GM23338 (cell line): ENCODE results near the gene CSN2. TPM values are rescaled to one million over a fixed set of nuclear protein-coding genes. Genes with fewer than 3 reads are reported as not detected.

Source experiments
- ATAC-seq: fragments of 200-7000 bp; cut with Tn5 transposase; 3 replicates; pipeline ENCODE4 v1.9.1; 2020
- DNase-seq: peaks from one replicate; pipeline ENCODE4 v3.0.0-alpha.2; 2015; ENCODE audit warnings: low spot score
- H2AFZ ChIP-seq: fragments of 200-600 bp; sonication (generic); 2 replicates; pipeline ENCODE4 v1.8.0; 2016; ENCODE audit warnings: antibody characterized with exemption, mild to moderate bottlenecking, moderate library complexity
- H3F3A ChIP-seq: fragments of 200-600 bp; sonication (generic); replicated peaks from 2 replicates; pipeline ENCODE4 v1.8.0; 2017; ENCODE audit warnings: antibody characterized with exemption, mixed run types, low read depth
- H3K27ac ChIP-seq: fragments of 200-600 bp; sonication (generic); 2 replicates; pipeline ENCODE4 v1.6.1; 2016; ENCODE audit warnings: low read depth
- H3K27me3 ChIP-seq: fragments of 200-600 bp; sonication (generic); 2 replicates; pipeline ENCODE4 v1.8.0; 2016; ENCODE audit warnings: mild to moderate bottlenecking, mixed run types, moderate library complexity; ENCODE audit not compliant: insufficient read depth
- H3K36me3 ChIP-seq: fragments of 200-600 bp; sonication (generic); 2 replicates; pipeline ENCODE4 v1.8.0; 2016; ENCODE audit warnings: mild to moderate bottlenecking; ENCODE audit not compliant: insufficient read depth
- H3K4me1 ChIP-seq: fragments of 200-600 bp; sonication (generic); 2 replicates; pipeline ENCODE4 v1.8.0; 2016; ENCODE audit warnings: mild to moderate bottlenecking, moderate library complexity; ENCODE audit not compliant: insufficient read depth
- H3K4me2 ChIP-seq: fragments of 200-600 bp; sonication (generic); 2 replicates; pipeline ENCODE4 v1.7.1; 2017; ENCODE audit warnings: mixed run types
- H3K4me3 ChIP-seq: fragments of 200-600 bp; sonication (generic); 2 replicates; pipeline ENCODE4 v1.6.1; 2016; ENCODE audit warnings: mixed run types
- H3K79me2 ChIP-seq: fragments of 200-600 bp; sonication (generic); replicated peaks from 2 replicates; pipeline ENCODE4 v1.8.0; 2017; ENCODE audit warnings: mild to moderate bottlenecking; ENCODE audit not compliant: insufficient read depth
- H3K9me2 ChIP-seq: fragments of 200-600 bp; sonication (generic); 2 replicates; pipeline ENCODE4 v1.8.0; 2017; ENCODE audit not compliant: insufficient read depth
- H4K20me1 ChIP-seq: fragments of 200-600 bp; sonication (generic); replicated peaks from 2 replicates; pipeline ENCODE4 v1.8.0; 2017; ENCODE audit warnings: mild to moderate bottlenecking; ENCODE audit not compliant: insufficient read depth
- H3K27ac Mint-ChIP-seq: 2 replicates; pipeline ENCODE4 v1.8.0; 2020; ENCODE audit warnings: inconsistent platforms, mild to moderate bottlenecking, moderate library complexity, mixed read lengths
- H3K27me3 Mint-ChIP-seq: 3 replicates; pipeline ENCODE4 v1.8.0; 2022; ENCODE audit warnings: low read depth, mild to moderate bottlenecking, moderate library complexity, mixed read lengths, inconsistent platforms; ENCODE audit not compliant: insufficient read depth, poor library complexity
- H3K36me3 Mint-ChIP-seq: 3 replicates; pipeline ENCODE4 v1.8.0; 2021; ENCODE audit warnings: low read depth, mild to moderate bottlenecking, inconsistent platforms, moderate library complexity, mixed read lengths
- H3K4me1 Mint-ChIP-seq: 3 replicates; pipeline ENCODE4 v1.8.0; 2020; ENCODE audit warnings: mild to moderate bottlenecking, inconsistent platforms, mixed read lengths
- H3K4me3 Mint-ChIP-seq: 3 replicates; pipeline ENCODE4 v1.8.0; 2021; ENCODE audit warnings: moderate library complexity, mild to moderate bottlenecking, inconsistent platforms, mixed read lengths
- H3K9me3 Mint-ChIP-seq: 3 replicates; pipeline ENCODE4 v1.8.0; 2020; ENCODE audit warnings: moderate library complexity, mild to moderate bottlenecking, inconsistent platforms, mixed read lengths
- CREB1 ChIP-seq: fragments of 250-450 bp; sonication (Bioruptor Pico); IDR thresholded peaks from 2 replicates; pipeline ENCODE4 v1.5.0; 2020; ENCODE audit warnings: low read depth, mild to moderate bottlenecking, moderate library complexity
- CTCF ChIP-seq, 2 experiments: fragments of 200-600 bp in 1 of 2; sonication (generic) in 1 of 2; conservative IDR thresholded peaks; 2 replicates each; pipeline versions ENCODE4 v1.5.1 to v1.6.1; 2016 to 2017; ENCODE audit warnings: antibody characterized with exemption in 2 of 2, low read depth in 2 of 2, mild to moderate bottlenecking in 2 of 2, moderate library complexity in 1 of 2
- EZH2 ChIP-seq: fragments of 200-600 bp; sonication (generic); IDR thresholded peaks from one replicate; pipeline ENCODE4 v1.8.0; 2017; ENCODE audit warnings: antibody characterized with exemption, mild to moderate bottlenecking, low read depth; ENCODE audit not compliant: unreplicated experiment
- EZH2phosphoT487 ChIP-seq: fragments of 200-600 bp; sonication (generic); IDR thresholded peaks from one replicate; pipeline ENCODE4 v1.8.1; 2018; ENCODE audit warnings: antibody characterized with exemption; ENCODE audit not compliant: unreplicated experiment
- JUNB ChIP-seq: IDR thresholded peaks from one replicate; pipeline ENCODE4 v1.6.1; 2016; ENCODE audit warnings: antibody characterized with exemption; ENCODE audit not compliant: unreplicated experiment
- NANOG ChIP-seq: IDR thresholded peaks from 2 replicates; pipeline ENCODE4 v1.6.1; 2016; ENCODE audit warnings: antibody characterized with exemption, borderline replicate concordance
- POLR2AphosphoS5 ChIP-seq: IDR thresholded peaks from 2 replicates; pipeline ENCODE4 v1.6.1; 2016; ENCODE audit warnings: antibody characterized with exemption, low read depth
- REST ChIP-seq: IDR thresholded peaks from one replicate; pipeline ENCODE4 v1.6.1; 2018; ENCODE audit warnings: antibody characterized with exemption; ENCODE audit not compliant: unreplicated experiment
- ZNF114 ChIP-seq: fragments of 250-450 bp; sonication (Bioruptor Pico); IDR thresholded peaks from 2 replicates; pipeline ENCODE4 v1.5.0; 2020; ENCODE audit warnings: mild to moderate bottlenecking, moderate library complexity
- ZNF331 ChIP-seq: fragments of 250-450 bp; sonication (Bioruptor Pico); IDR thresholded peaks from 2 replicates; pipeline ENCODE4 v1.5.0; 2020; ENCODE audit warnings: low read depth, mild to moderate bottlenecking, moderate library complexity
- ZNF462 ChIP-seq: fragments of 250-450 bp; sonication (Bioruptor Pico); IDR thresholded peaks from 2 replicates; pipeline ENCODE4 v1.5.0; 2020; ENCODE audit warnings: mild to moderate bottlenecking, moderate library complexity
- polyA plus RNA-seq: library from polyadenylated mRNA; unstranded; fragments of >200 nt; fragmentation: Nextera tagmentation; extraction: Ambion mirVana; gene quantifications from 2 replicates; pipeline ENCODE4 v1.2.1, GENCODE V29; 2016
- total RNA-seq: library from RNA; depleted of rRNA; stranded (reverse); fragments of >200 nt; shearing (Covaris generic); gene quantifications from 2 replicates; pipeline ENCODE4 v1.2.3, GENCODE V29; 2014

Gene CSN2
- total and polyA plus RNA-seq, 2 experiments from 2014 or later = not detected

GRCh38 chr4:69934150-69934549 is 31.4 kb downstream of the CSN2 start (continued):
- TF ChIP-seq JUNB = no peak
- TF ChIP-seq CREB1 (CRISPR knock-in tag) = no peak
- TF ChIP-seq ZNF462 (CRISPR knock-in tag) = no peak
- TF ChIP-seq ZNF114 (CRISPR knock-in tag) = no peak
- TF ChIP-seq EZH2phosphoT487 = no peak
- no peak for TF ChIP-seq POLR2AphosphoS5

- H3F3A ChIP-seq = no peaks in the 10 kb centered on the region
- no peak for ATAC-seq
- H3K27me3 Mint-ChIP-seq = peaks cover 3% of the 10 kb centered on the region
- H3K36me3 Mint-ChIP-seq = no peaks in the 10 kb centered on the region
- no peak within 1 kb of the TSS for H3K4me3 ChIP-seq
- no peak for DNase-seq
- H4K20me1 ChIP-seq = no peaks in the 10 kb centered on the region
- H3K4me2 ChIP-seq = no peak within 1 kb of the TSS
- H3K27ac ChIP-seq = no peak within 1 kb of the TSS
- H3K36me3 ChIP-seq = no peaks in the 10 kb centered on the region
- no peak within 1 kb of the TSS for H3K27ac Mint-ChIP-seq
- no peak within 1 kb of the TSS for H3K4me3 Mint-ChIP-seq
- no peaks in the 10 kb centered on the region for H3K27me3 ChIP-seq
- H2AFZ ChIP-seq = no peak within 1 kb of the TSS
- H3K4me1 Mint-ChIP-seq = no peaks in the 10 kb centered on the region
- no peaks in the 10 kb centered on the region for H3K79me2 ChIP-seq
- peaks cover 3% of the 10 kb centered on the region; the same call in 1 of the 3 replicates for H3K9me3 Mint-ChIP-seq
- H3K9me2 ChIP-seq = no peaks in the 10 kb centered on the region
- no peaks in the 10 kb centered on the region for H3K4me1 ChIP-seq
- TF ChIP-seq EZH2 = no peak
- TF ChIP-seq REST = no peak
- no peak for TF ChIP-seq JUNB
- no peak for TF ChIP-seq CREB1 (CRISPR knock-in tag)
- no peak for TF ChIP-seq ZNF331 (CRISPR knock-in tag)
- TF ChIP-seq CTCF (conservative IDR thresholded peaks at IDR 0.05; ENCODE audit: low read depth in 2 of 2) = no peak
- TF ChIP-seq POLR2AphosphoS5 = no peak
- TF ChIP-seq NANOG = no peak
- TF ChIP-seq ZNF114 (CRISPR knock-in tag) = no peak
- TF ChIP-seq EZH2phosphoT487 = no peak
Observed at GRCh38 chr4:69930768-69931167, 34.8 kb downstream of the CSN2 start, which contains the start of gene CSN1S1. CSN1S1 (plus strand) TSS chr4:69931068; CDS start chr4:69932556, 1,488 bp downstream.
